ENCODE measurements around the gene LTBP2.

DNA sequence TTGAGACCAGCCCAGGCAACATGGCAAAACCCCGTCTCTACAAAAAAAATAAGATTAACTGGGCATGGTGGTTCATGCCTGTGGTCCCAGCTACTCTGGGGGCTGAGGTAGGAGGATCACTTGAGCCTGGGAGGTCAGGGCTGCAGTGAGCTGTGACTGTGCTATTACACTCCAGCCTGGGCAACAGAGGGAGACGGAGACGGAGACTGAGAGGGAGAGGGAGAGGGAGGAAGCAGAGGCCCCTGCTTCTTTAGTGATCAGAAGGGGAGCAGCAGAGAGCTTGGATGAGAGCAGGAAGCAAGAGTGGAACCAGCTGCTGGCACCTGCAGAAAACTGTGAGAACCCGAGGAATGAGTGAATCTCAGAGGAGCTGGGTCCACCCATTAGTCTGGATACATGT, 72.5 kb downstream of the LTBP2 start:
- TF ChIP-seq POLR2A (IDR thresholded peaks at IDR 0.05; ENCODE audit: low read length) (no peak), CEBPB (IDR thresholded peaks at IDR 0.05) (no peak), CHD2 (IDR thresholded peaks at IDR 0.05; ENCODE audit: low read length, partially characterized antibody) (no peak), JUN (IDR thresholded peaks at IDR 0.05) (no peak), HOXA7 (CRISPR knock-in tag; IDR thresholded peaks at IDR 0.05) (no peak), HDAC2 (IDR thresholded peaks at IDR 0.05) (no peak), RAD21 (conservative IDR thresholded peaks at IDR 0.05 in 1 of 2, IDR thresholded peaks at IDR 0.05 in 1 of 2) (no peak)
- TF ChIP-seq, protein P1, sequence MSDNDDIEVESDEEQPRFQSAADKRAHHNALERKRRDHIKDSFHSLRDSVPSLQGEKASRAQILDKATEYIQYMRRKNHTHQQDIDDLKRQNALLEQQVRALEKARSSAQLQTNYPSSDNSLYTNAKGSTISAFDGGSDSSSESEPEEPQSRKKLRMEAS (IDR thresholded peaks at IDR 0.05) = no peak
- TF ChIP-seq, protein P2, sequence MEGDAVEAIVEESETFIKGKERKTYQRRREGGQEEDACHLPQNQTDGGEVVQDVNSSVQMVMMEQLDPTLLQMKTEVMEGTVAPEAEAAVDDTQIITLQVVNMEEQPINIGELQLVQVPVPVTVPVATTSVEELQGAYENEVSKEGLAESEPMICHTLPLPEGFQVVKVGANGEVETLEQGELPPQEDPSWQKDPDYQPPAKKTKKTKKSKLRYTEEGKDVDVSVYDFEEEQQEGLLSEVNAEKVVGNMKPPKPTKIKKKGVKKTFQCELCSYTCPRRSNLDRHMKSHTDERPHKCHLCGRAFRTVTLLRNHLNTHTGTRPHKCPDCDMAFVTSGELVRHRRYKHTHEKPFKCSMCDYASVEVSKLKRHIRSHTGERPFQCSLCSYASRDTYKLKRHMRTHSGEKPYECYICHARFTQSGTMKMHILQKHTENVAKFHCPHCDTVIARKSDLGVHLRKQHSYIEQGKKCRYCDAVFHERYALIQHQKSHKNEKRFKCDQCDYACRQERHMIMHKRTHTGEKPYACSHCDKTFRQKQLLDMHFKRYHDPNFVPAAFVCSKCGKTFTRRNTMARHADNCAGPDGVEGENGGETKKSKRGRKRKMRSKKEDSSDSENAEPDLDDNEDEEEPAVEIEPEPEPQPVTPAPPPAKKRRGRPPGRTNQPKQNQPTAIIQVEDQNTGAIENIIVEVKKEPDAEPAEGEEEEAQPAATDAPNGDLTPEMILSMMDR (IDR thresholded peaks at IDR 0.05) = no peak
